Cortex of kidney (tissue), 1 donor: ENCODE results near the gene PRR29.
"Not testable (repeated sequence)": the region's sequence is repeated elsewhere in the genome, so short reads cannot be mapped to it uniquely, and the experiment has no call there.

Source experiments
- DNase-seq: peaks from one replicate; lab custom pipeline; 2025; lab: John Stamatoyannopoulos, UW

Gene PRR29

GRCh38 chr17:64015447-64015846 lies 17.3 kb downstream of the PRR29 start:
- DNase-seq = no peak

DNA sequence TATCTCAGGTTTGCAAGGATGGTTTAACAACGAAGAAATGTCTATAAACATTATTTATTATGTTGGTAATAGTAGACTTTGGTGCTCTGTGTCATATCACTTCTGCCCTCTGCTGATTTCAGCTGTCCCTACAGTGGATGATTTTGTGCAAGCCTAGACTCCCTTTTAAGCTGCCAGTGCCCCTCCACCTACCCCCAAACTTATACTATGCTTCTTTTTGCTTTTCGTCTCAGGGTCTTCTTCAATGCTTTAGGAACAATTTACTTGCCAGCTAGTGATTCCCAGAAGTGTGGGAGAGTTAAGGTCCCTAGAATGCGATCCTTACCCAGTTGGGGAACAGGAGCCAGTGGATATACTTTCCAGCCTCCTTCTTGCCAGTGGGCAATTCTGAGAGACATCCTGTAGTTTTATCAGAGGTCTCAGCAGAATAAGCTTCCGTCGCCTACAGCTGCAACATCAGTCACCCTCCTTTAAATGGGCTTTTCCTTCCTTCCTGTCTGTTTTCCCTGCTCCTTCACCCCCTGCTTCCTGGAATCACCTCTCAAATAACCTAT lies 18.2 kb downstream of the PRR29 start:
- no peak for DNase-seq

DNA sequence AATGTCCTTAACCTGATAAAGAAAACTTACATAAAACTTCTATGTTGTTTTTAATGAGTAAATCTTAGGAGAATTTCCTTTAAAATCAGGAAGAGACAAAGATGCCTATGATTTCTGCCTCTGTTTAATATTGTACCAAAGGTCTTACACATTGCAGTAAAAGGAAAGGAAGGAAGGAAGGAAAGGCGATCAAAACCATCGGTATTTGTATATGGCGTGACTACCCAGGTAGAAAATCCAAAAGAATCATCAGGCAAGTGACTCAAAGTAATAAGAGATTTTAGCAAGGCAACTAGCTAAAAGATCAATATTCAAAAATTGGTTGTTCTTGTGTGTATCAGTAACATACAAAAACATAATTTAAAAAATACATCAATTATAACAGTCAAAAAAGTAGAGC lies 18.8 kb downstream of the PRR29 start:
- DNase-seq = no peak

DNA sequence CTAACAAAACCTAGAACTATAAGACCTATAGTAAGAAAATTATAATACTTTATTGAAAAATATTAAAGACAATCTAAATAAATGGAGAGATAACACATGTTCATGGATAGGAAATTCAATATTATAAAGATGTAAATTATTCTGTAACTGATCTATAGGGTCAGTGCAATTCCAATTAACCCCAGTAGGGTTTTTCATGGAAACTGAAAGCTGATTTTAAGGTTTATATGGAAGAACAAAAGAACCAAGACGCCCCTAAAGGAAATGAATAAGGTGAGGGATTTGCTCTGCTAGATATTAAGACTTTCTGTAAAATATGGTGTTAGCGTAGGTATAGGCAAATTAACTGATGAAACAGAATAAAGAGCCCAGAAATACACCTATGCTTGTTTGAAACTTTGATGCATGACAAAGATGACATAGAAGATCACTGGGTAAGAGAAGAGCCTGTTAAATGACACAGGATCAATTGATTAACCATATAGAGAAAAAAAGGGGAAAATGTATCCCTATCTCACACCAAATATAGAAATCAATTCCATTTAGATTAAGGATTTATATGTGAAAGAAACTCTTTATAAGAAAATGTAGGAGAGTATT lies 19.3 kb downstream of the PRR29 start:
- DNase-seq = no peak

GRCh38 chr17:64019551-64019961 lies 21.4 kb downstream of the PRR29 start:
- DNase-seq = not testable (repeated sequence)

GRCh38 chr17:64020056-64020766 lies 22.1 kb downstream of the PRR29 start, which contains the start of gene ICAM2:
ICAM2 (minus strand) TSS chr17:64020633; CDS start chr17:64006691, 13,942 bp downstream.
- DNase-seq = no peak

GRCh38 chr17:64022611-64023063 lies 24.5 kb downstream of the PRR29 start:
- no peak for DNase-seq

- no peak for DNase-seq
Measured at GRCh38 chr17:64024215-64024654, 26.1 kb downstream of the PRR29 start.

DNA sequence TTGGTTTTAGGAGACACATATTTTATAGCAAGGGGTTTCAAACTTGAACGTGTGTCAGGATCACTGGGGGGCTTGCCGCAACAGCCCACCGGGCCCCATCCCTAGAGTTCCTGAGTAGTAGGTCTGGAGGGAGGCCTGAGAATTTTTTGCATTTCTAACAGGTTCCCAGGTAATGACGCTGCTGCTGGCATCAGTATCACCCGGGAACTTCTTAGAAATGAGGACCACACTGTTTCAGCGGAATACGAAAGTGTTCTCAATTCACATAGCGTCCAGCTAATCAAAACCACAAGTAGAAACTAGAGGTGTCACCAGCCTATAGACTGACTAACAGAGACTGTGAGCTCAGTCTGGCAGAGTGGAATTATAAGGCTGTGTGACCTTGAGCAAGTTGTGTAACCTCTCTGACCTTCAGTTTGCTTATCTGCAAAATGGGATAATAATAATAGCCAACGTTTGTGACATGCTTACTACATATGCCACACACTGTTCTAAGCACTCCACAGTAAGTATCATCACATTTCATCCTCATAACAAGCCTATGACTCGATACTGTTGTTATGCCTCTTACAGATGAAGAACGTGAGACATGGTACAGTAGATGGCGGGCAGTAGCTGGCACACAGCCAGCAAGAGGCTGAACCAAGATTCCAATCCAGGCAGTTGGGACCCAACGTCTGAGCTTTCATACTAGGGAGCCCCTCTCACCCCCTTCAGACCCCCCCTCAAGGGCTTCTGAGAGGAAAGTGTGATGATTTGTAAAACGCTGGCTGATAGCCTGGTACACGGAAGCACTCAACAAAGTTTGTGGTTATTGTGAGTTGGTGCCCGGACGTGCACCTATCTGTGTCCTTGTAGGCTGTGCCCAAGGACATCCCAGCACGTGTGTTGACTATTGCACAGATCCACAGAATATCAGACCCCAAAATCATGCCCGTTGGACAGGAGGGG lies 26.9 kb downstream of the PRR29 start:
- no peak for DNase-seq

- no peak for DNase-seq
Measured at GRCh38 chr17:64025732-64026294, 27.7 kb downstream of the PRR29 start.

DNA sequence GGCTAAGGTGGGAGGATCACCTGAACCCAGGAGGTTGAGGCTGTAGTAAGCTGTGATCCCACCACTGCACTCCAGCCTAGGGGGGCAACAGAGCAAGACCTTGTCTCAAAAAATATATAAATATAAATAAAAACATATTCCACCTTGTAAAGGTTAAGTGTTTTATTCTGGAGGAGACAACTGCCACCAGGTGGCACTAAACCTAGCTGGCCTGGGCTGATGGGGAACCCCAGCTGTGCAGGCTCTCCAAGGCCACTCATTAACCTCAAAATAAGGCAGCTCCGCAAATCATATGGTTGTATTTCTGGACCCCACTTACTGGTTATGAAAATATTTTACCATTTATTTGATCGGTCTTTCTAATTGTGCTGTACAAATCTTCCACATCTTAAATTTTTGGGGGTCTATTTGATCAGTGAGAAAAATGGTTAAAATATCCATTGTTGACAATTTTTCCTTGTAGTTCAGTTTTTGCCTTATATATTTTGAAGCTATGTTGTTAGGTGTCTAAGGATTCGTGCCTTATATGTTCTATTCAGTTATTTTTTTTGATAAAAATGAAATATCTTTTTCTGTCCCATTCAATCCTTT lies 30.8 kb downstream of the PRR29 start:
- no peak for DNase-seq

GRCh38 chr17:64032081-64032480 lies 33.9 kb downstream of the PRR29 start:
- no peak for DNase-seq

DNA sequence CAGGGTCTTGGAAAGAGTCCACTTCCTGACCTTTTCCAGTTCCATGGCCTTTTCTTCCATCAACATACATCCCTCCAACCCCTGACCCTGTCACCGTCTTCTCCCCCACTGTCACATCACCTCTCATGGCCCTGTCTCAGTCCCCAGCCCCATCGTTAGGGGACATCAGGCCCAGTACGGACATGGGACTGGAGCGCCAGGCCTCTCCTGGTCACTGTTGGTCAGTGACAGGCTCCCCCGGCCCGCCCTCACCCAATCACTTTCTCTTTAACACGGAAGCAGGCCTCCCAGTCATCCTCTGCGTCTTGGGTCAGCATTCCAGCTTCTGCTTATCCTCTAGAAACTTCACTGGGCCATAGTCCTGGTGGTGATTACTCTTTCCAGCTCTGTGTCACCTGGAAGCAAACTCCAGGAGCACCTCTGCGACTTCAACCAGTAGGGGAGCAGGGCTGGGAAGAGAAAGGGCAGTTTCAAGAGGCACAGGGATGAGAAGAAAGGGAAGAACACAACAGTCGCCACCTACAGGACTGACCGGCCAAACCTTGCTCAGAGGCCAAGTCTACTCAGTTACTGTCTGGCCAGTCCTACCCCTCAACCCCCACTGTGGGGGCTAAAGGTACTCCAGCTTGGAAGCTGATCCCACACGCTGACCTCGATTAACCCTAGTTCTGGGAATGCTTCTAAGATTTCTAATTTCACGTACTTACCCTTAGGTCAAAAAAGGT lies 38.2 kb downstream of the PRR29 start:
- no peak for DNase-seq

- no peak for DNase-seq
Measured at GRCh38 chr17:64037180-64037579, 39.0 kb downstream of the PRR29 start.

- no peak for DNase-seq
Measured at GRCh38 chr17:64037802-64038201, 39.7 kb downstream of the PRR29 start.

- no peak for DNase-seq
Measured at GRCh38 chr17:64038331-64039105, 40.4 kb downstream of the PRR29 start.

- DNase-seq = no peak
Measured at GRCh38 chr17:64039106-64039400, 40.9 kb downstream of the PRR29 start.

- DNase-seq = no peak
Measured at GRCh38 chr17:64040206-64040605, 42.1 kb downstream of the PRR29 start.

GRCh38 chr17:64041912-64042311 lies 43.8 kb downstream of the PRR29 start:
- no peak for DNase-seq
